Small intestine (tissue), 7 donors: ENCODE results near the gene P4HA3. TPM values are rescaled to one million over a fixed set of nuclear protein-coding genes. Genes with fewer than 3 reads are reported as not detected.
"Not testable (repeated sequence)": the region's sequence is repeated elsewhere in the genome, so short reads cannot be mapped to it uniquely, and the experiment has no call there.

Experiments used
- DNase-seq, 2 donors: peaks; one replicate each; pipeline versions ENCODE4 v3.0.0 to v3.0.0-alpha.2; 2013
- FAIRE-seq: peaks from 2 replicates; lab custom pipeline; 2012; peaks lifted over from hg19 to GRCh38; lab: Jason Lieb, UNC
- H3K27ac ChIP-seq, 3 donors: one replicate each; pipeline ENCODE4 v1.5.1; 2013; ENCODE audit warnings: low read length in 2 of 3, mild to moderate bottlenecking in 2 of 3, control low read depth in 1 of 3, inconsistent platforms in 1 of 3, low read depth in 1 of 3, moderate library complexity in 1 of 3
- H3K27me3 ChIP-seq, 3 donors: one replicate each; pipeline ENCODE4 v1.6.1; 2013; ENCODE audit warnings: low read length in 3 of 3, inconsistent platforms in 1 of 3; ENCODE audit not compliant: control insufficient read depth in 3 of 3, insufficient read depth in 3 of 3
- H3K36me3 ChIP-seq, 3 donors: one replicate each; pipeline ENCODE4 v1.6.1; 2013; ENCODE audit warnings: low read length in 3 of 3, inconsistent platforms in 1 of 3, low read depth in 1 of 3, mild to moderate bottlenecking in 1 of 3, moderate library complexity in 1 of 3; ENCODE audit not compliant: control insufficient read depth in 3 of 3, insufficient read depth in 2 of 3
- H3K4me1 ChIP-seq, 3 donors: one replicate each; pipeline ENCODE4 v1.6.1; 2013; ENCODE audit warnings: low read length in 2 of 3, inconsistent platforms in 1 of 3, low read depth in 1 of 3, mild to moderate bottlenecking in 1 of 3, moderate library complexity in 1 of 3; ENCODE audit not compliant: control insufficient read depth in 3 of 3, insufficient read depth in 2 of 3
- H3K4me3 ChIP-seq, 3 donors: one replicate each; pipeline ENCODE4 v1.5.1; 2013; ENCODE audit warnings: low read length in 3 of 3, control low read depth in 1 of 3, inconsistent platforms in 1 of 3, low read depth in 1 of 3, mild to moderate bottlenecking in 1 of 3, moderate library complexity in 1 of 3
- H3K9me3 ChIP-seq, 2 donors: one replicate each; pipeline ENCODE4 v1.6.1; 2013; ENCODE audit warnings: low read depth in 1 of 2, low read length in 1 of 2; ENCODE audit not compliant: control insufficient read depth in 2 of 2, insufficient read depth in 1 of 2
- WGBS, 3 donors: extraction: QIAGEN DNeasy Blood & Tissue Kit; methylation state at CpG; one replicate each; pipeline ENCODE4 v1.1.7; 2013; 5-methylcytosine and 5-hydroxymethylcytosine counted together
- polyA plus RNA-seq, 4 donors: library from polyadenylated mRNA; stranded (reverse) in 3 of 4; unstranded in 1 of 4; fragments of 200-250 nt in 3 of 4; fragments of 120-200 nt in 1 of 4; gene quantifications; one replicate each; pipeline versions ENCODE4 v1.2.1 to v1.2.3, GENCODE V29; 2013
- donor health status: healthy with polysubstance abuse.
- donor health status: control.
- donor health status: control.
- donor health status: Bipolar disorder and iron deficiency.
- donor health status: healthy.

Gene P4HA3
- polyA plus RNA-seq, 4 donors, result 0.53 to 0.66 TPM; not detected in 2

GRCh38 chr11:74338963-74339362 lies 27.5 kb upstream of the P4HA3 start:
- Histone ChIP-seq H3K36me3 (no peaks in the 10 kb centered on the region), H3K9me3 (no peaks in the 10 kb centered on the region), H3K4me3 (no peak overlapping the region), H3K4me1 (peaks cover 0 to 7% (median 2%) of the 10 kb centered on the region in 3 donors), H3K27ac (no peak overlapping the region), H3K27me3 (no peaks in the 10 kb centered on the region)
- DNase-seq (peak; percentile 56 to 87), FAIRE-seq (no peak)
- WGBS, 3 donors, result 15 to 54% (median 26%) methylated on average over 6 of the region's 6 CpGs

GRCh38 chr11:74333193-74333592 lies 21.8 kb upstream of the P4HA3 start:
- Histone ChIP-seq H3K4me3 (no peak overlapping the region), H3K4me1 (no peaks in the 10 kb centered on the region), H3K9me3 (no peaks in the 10 kb centered on the region), H3K36me3 (no peaks in the 10 kb centered on the region), H3K27me3 (no peaks in the 10 kb centered on the region), H3K27ac (no peak overlapping the region)
- 96 to 98% (median 97%) methylated on average over 1 of the region's 1 CpG for WGBS, 3 donors
- FAIRE-seq (no peak), DNase-seq (no peak)

GRCh38 chr11:74332291-74332690 lies 20.9 kb upstream of the P4HA3 start:
- Histone ChIP-seq H3K4me3 (no peak overlapping the region), H3K27me3 (no peaks in the 10 kb centered on the region), H3K27ac (no peak overlapping the region), H3K36me3 (no peaks in the 10 kb centered on the region), H3K9me3 (no peaks in the 10 kb centered on the region), H3K4me1 (no peaks in the 10 kb centered on the region)
- FAIRE-seq (no peak), DNase-seq (peak; percentile 44 to 64)
- WGBS, 3 donors, result 38 to 72% (median 56%) methylated on average over 1 of the region's 1 CpG

- not testable (repeated sequence) for FAIRE-seq, H3K27ac ChIP-seq, H3K4me3 ChIP-seq, DNase-seq, H3K4me1 ChIP-seq, H3K27me3 ChIP-seq, H3K9me3 ChIP-seq, H3K36me3 ChIP-seq
- 83 to 89% (median 85%) methylated on average over 3 to 6 of the region's 6 CpGs for WGBS, 3 donors
These were observed 19.6 kb upstream of the P4HA3 start for GRCh38 chr11:74331000-74331399.

- Histone ChIP-seq H3K27ac (no peak overlapping the region), H3K9me3 (no peaks in the 10 kb centered on the region), H3K4me3 (no peak overlapping the region), H3K27me3 (no peaks in the 10 kb centered on the region), H3K4me1 (peaks cover 0 to 9% (median 6%) of the 10 kb centered on the region in 3 donors), H3K36me3 (no peaks in the 10 kb centered on the region)
- FAIRE-seq (no peak), DNase-seq (no peak)
These were observed 18.8 kb upstream of the P4HA3 start for GRCh38 chr11:74330075-74330858.

- no peaks in the 10 kb centered on the region for H3K9me3 ChIP-seq
- peaks cover 0 to 9% (median 6%) of the 10 kb centered on the region in 3 donors for H3K4me1 ChIP-seq
- WGBS, 3 donors, result 73 to 84% (median 77%) methylated on average over 1 of the region's 1 CpG
- H3K27me3 ChIP-seq, result no peaks in the 10 kb centered on the region
- DNase-seq, result no peak
- no peak overlapping the region for H3K27ac ChIP-seq
- no peak for FAIRE-seq
- no peak overlapping the region for H3K4me3 ChIP-seq
- H3K36me3 ChIP-seq, result no peaks in the 10 kb centered on the region
These were observed 15.6 kb upstream of the P4HA3 start for GRCh38 chr11:74327076-74327475.

GRCh38 chr11:74326665-74327064 lies 15.2 kb upstream of the P4HA3 start:
- DNase-seq (no peak), FAIRE-seq (no peak)
- peaks cover 0 to 9% (median 6%) of the 10 kb centered on the region in 3 donors for H3K4me1 ChIP-seq
- no peak overlapping the region for H3K4me3 ChIP-seq
- 74 to 90% (median 88%) methylated on average over 5 of the region's 5 CpGs for WGBS, 3 donors
- no peaks in the 10 kb centered on the region for H3K27me3 ChIP-seq
- H3K27ac ChIP-seq, result no peak overlapping the region
- no peaks in the 10 kb centered on the region for H3K36me3 ChIP-seq
- H3K9me3 ChIP-seq, result no peaks in the 10 kb centered on the region

- 62 to 90% (median 74%) methylated on average over 7 of the region's 7 CpGs for WGBS, 3 donors
- H3K27me3 ChIP-seq, result no peaks in the 10 kb centered on the region
- no peak overlapping the region for H3K4me3 ChIP-seq
- no peaks in the 10 kb centered on the region for H3K36me3 ChIP-seq
- FAIRE-seq, result no peak
- peak in 1 of 2 donors; percentile 30 for DNase-seq
- H3K9me3 ChIP-seq, result no peaks in the 10 kb centered on the region
- peaks cover 0 to 9% (median 6%) of the 10 kb centered on the region in 3 donors for H3K4me1 ChIP-seq
- no peak overlapping the region for H3K27ac ChIP-seq
These were observed 14.5 kb upstream of the P4HA3 start for GRCh38 chr11:74325649-74326645.
